NCI-H128 (cell line): Measurements from ENCODE around the gene TUT4.

ENCODE experiments used
- DNase-seq: peaks from one replicate; lab custom pipeline; 2025; ENCODE audit not compliant: unreplicated experiment; lab: John Stamatoyannopoulos, UW

The TUT4 gene

GRCh38 chr1:52473039-52473438 lies 79.9 kb downstream of the TUT4 start:
- DNase-seq = no peak

GRCh38 chr1:52472384-52472783 lies 80.5 kb downstream of the TUT4 start:
- DNase-seq = no peak

GRCh38 chr1:52469108-52469507 lies 83.8 kb downstream of the TUT4 start:
- no peak for DNase-seq

- no peak for DNase-seq
Measured at GRCh38 chr1:52463891-52464290, 89.0 kb downstream of the TUT4 start.

- DNase-seq = no peak
Measured at GRCh38 chr1:52461821-52462220, 91.1 kb downstream of the TUT4 start.

GRCh38 chr1:52460694-52461093 lies 92.2 kb downstream of the TUT4 start:
- no peak for DNase-seq

- no peak for DNase-seq
Measured at GRCh38 chr1:52455686-52456085, 97.2 kb downstream of the TUT4 start.

GRCh38 chr1:52454779-52455178 lies 98.1 kb downstream of the TUT4 start:
- DNase-seq = no peak

GRCh38 chr1:52454127-52454526 lies 98.8 kb downstream of the TUT4 start:
- no peak for DNase-seq

GRCh38 chr1:52444463-52444862 lies 108.4 kb downstream of the TUT4 start:
- DNase-seq = no peak

GRCh38 chr1:52439976-52440375 lies 112.9 kb downstream of the TUT4 start:
- no peak for DNase-seq

- DNase-seq = no peak
Measured at GRCh38 chr1:52436817-52437216, 116.1 kb downstream of the TUT4 start.

GRCh38 chr1:52435650-52436049 lies 117.2 kb downstream of the TUT4 start:
- DNase-seq = no peak

- no peak for DNase-seq
Measured at GRCh38 chr1:52435211-52435610, 117.7 kb downstream of the TUT4 start.

- no peak for DNase-seq
Measured at GRCh38 chr1:52432807-52433206, 120.1 kb downstream of the TUT4 start.

GRCh38 chr1:52427152-52427551 lies 125.7 kb downstream of the TUT4 start:
- no peak for DNase-seq

- no peak for DNase-seq
Measured at GRCh38 chr1:52426371-52426770, 126.5 kb downstream of the TUT4 start.

- DNase-seq = no peak
Measured at GRCh38 chr1:52424813-52425212, 128.1 kb downstream of the TUT4 start.

- DNase-seq = no peak
Measured at GRCh38 chr1:52424231-52424636, 128.7 kb downstream of the TUT4 start.

GRCh38 chr1:52423771-52424170 lies 129.1 kb downstream of the TUT4 start:
- no peak for DNase-seq

- no peak for DNase-seq
Measured at GRCh38 chr1:52423055-52423454, 129.8 kb downstream of the TUT4 start.

GRCh38 chr1:52420713-52421112 lies 132.2 kb downstream of the TUT4 start:
- DNase-seq = no peak

- no peak for DNase-seq
Measured at GRCh38 chr1:52416811-52417210, 136.1 kb downstream of the TUT4 start.

GRCh38 chr1:52414942-52415341 lies 137.9 kb downstream of the TUT4 start:
- no peak for DNase-seq
